ENCODE data around the gene SEC24B. TPM values are rescaled to one million over a fixed set of nuclear protein-coding genes. Genes with fewer than 3 reads are reported as not detected.

SEC24B gene
- total RNA-seq, 1 donor from 2014 or later: 31.7 TPM

GRCh38 chr4:109395694-109396093, 37.9 kb upstream of the SEC24B start:
- H3K4me1 Mint-ChIP-seq: no peaks in the 10 kb centered on the region
- H3K36me3 Mint-ChIP-seq (ENCODE audit: low read depth): no peaks in the 10 kb centered on the region
- H3K27me3 Mint-ChIP-seq (ENCODE audit: low read depth): no peaks in the 10 kb centered on the region
- H3K27ac Mint-ChIP-seq (ENCODE audit: unreplicated experiment): no peak overlapping the region
- peaks cover 3% of the 10 kb centered on the region for H3K9me3 Mint-ChIP-seq
- no peak overlapping the region for H3K4me3 Mint-ChIP-seq
- no peak for DNase-seq (ENCODE audit: low read depth, low spot score)
- no peak for TF ChIP-seq CTCF (conservative IDR thresholded peaks at IDR 0.05)

- no peaks in the 10 kb centered on the region for H3K4me1 Mint-ChIP-seq
- H3K36me3 Mint-ChIP-seq (ENCODE audit: low read depth): no peaks in the 10 kb centered on the region
- no peak overlapping the region for H3K4me3 Mint-ChIP-seq
- no peaks in the 10 kb centered on the region for H3K9me3 Mint-ChIP-seq
- H3K27ac Mint-ChIP-seq (ENCODE audit: unreplicated experiment): no peak overlapping the region
- no peaks in the 10 kb centered on the region for H3K27me3 Mint-ChIP-seq (ENCODE audit: low read depth)
- no peak for DNase-seq (ENCODE audit: low read depth, low spot score)
- TF ChIP-seq CTCF (conservative IDR thresholded peaks at IDR 0.05): no peak
Measured at GRCh38 chr4:109398928-109399327, 34.7 kb upstream of the SEC24B start.

GRCh38 chr4:109406337-109406931, 27.2 kb upstream of the SEC24B start:
- no peak overlapping the region for H3K27ac Mint-ChIP-seq (ENCODE audit: unreplicated experiment)
- H3K36me3 Mint-ChIP-seq (ENCODE audit: low read depth): no peaks in the 10 kb centered on the region
- TF ChIP-seq CTCF (conservative IDR thresholded peaks at IDR 0.05): peak; percentile 88
- no peaks in the 10 kb centered on the region for H3K27me3 Mint-ChIP-seq (ENCODE audit: low read depth)
- no peaks in the 10 kb centered on the region for H3K9me3 Mint-ChIP-seq
- peaks cover 5% of the 10 kb centered on the region for H3K4me1 Mint-ChIP-seq
- DNase-seq (ENCODE audit: low read depth, low spot score): peak; percentile 42
- H3K4me3 Mint-ChIP-seq: no peak overlapping the region

GRCh38 chr4:109407027-109407737, 26.4 kb upstream of the SEC24B start:
- no peak for DNase-seq (ENCODE audit: low read depth, low spot score)
- Mint-ChIP-seq H3K4me3 (no peak overlapping the region), H3K27me3 (ENCODE audit: low read depth) (no peaks in the 10 kb centered on the region), H3K9me3 (no peaks in the 10 kb centered on the region), H3K4me1 (peaks cover 5% of the 10 kb centered on the region), H3K36me3 (ENCODE audit: low read depth) (no peaks in the 10 kb centered on the region), H3K27ac (ENCODE audit: unreplicated experiment) (no peak overlapping the region)
- TF ChIP-seq CTCF (conservative IDR thresholded peaks at IDR 0.05): no peak

GRCh38 chr4:109408711-109409110, 24.9 kb upstream of the SEC24B start:
- Mint-ChIP-seq H3K4me3 (no peak overlapping the region), H3K27me3 (ENCODE audit: low read depth) (no peaks in the 10 kb centered on the region), H3K36me3 (ENCODE audit: low read depth) (no peaks in the 10 kb centered on the region), H3K9me3 (no peaks in the 10 kb centered on the region), H3K27ac (ENCODE audit: unreplicated experiment) (peak overlapping the region; percentile 3), H3K4me1 (peaks cover 5% of the 10 kb centered on the region)
- TF ChIP-seq CTCF (conservative IDR thresholded peaks at IDR 0.05): no peak
- DNase-seq (ENCODE audit: low read depth, low spot score): no peak

Data from neural crest cell (in vitro differentiated cells).